HepG2 (cell line): ENCODE results near the gene MGAT2. TPM values are rescaled to one million over a fixed set of nuclear protein-coding genes. Genes with fewer than 3 reads are reported as not detected.

Source experiments
- BRD4 ChIP-seq: sonication (generic); formaldehyde crosslinking; IDR thresholded peaks from 2 replicates; pipeline ENCODE4 v1.4.0; 2020; ENCODE audit warnings: missing genetic modification reagents
- CAMTA2 ChIP-seq: sonication (generic); formaldehyde crosslinking; IDR thresholded peaks from 2 replicates; pipeline ENCODE4 v1.4.0; 2020; ENCODE audit warnings: mild to moderate bottlenecking, missing genetic modification reagents, borderline replicate concordance
- CEBPZ ChIP-seq: IDR thresholded peaks from 2 replicates; pipeline ENCODE4 v1.6.1; 2012; ENCODE audit warnings: low read length, improper control_type of control experiment
- CHCHD3 ChIP-seq: sonication (generic); formaldehyde crosslinking; IDR thresholded peaks from 2 replicates; pipeline ENCODE4 v1.8.0; 2022; ENCODE audit warnings: mild to moderate bottlenecking, missing genetic modification reagents, moderate library complexity
- DR1 ChIP-seq: sonication (generic); formaldehyde crosslinking; IDR thresholded peaks from 2 replicates; pipeline ENCODE4 v1.8.0; 2021; ENCODE audit warnings: mild to moderate bottlenecking, missing genetic modification reagents, inconsistent platforms
- FLYWCH1 ChIP-seq: sonication (generic); formaldehyde crosslinking; IDR thresholded peaks from 2 replicates; pipeline ENCODE4 v1.8.1; 2023; ENCODE audit warnings: mild to moderate bottlenecking, missing genetic modification reagents
- GMEB1 ChIP-seq: sonication (generic); formaldehyde crosslinking; IDR thresholded peaks from 2 replicates; pipeline ENCODE4 v1.5.1; 2020; ENCODE audit warnings: missing genetic modification reagents, mild to moderate bottlenecking, borderline replicate concordance
- HCFC1 ChIP-seq: fragments of 150-350 bp; IDR thresholded peaks from 2 replicates; pipeline ENCODE4 v1.6.1; 2014; ENCODE audit warnings: low read depth, low read length
- HNRNPH1 ChIP-seq: fragments of 200-400 bp; formaldehyde crosslinking; optimal IDR thresholded peaks from 2 replicates; pipeline ENCODE3; 2017; ENCODE audit warnings: mild to moderate bottlenecking, low read depth, low read length
- IKZF5 ChIP-seq: IDR thresholded peaks from 2 replicates; pipeline ENCODE4 v1.6.1; 2018; ENCODE audit warnings: missing genetic modification reagents, mild to moderate bottlenecking, missing compliant biosample characterization
- MTERF4 ChIP-seq: sonication (generic); formaldehyde crosslinking; IDR thresholded peaks from 2 replicates; pipeline ENCODE4 v1.8.0; 2023; ENCODE audit warnings: mild to moderate bottlenecking, missing genetic modification reagents
- PTBP1 ChIP-seq: fragments of 200-400 bp; formaldehyde crosslinking; IDR thresholded peaks from 2 replicates; pipeline ENCODE4 v1.6.1; 2018; ENCODE audit warnings: low read length, low read depth; ENCODE audit not compliant: poor library complexity, severe bottlenecking
- SNRNP70 ChIP-seq: fragments of 200-400 bp; formaldehyde crosslinking; IDR thresholded peaks from 2 replicates; pipeline ENCODE4 v1.6.1; 2017; ENCODE audit warnings: mild to moderate bottlenecking, low read depth, low read length, moderate library complexity
- SP1 ChIP-seq, 2 experiments: fragments of 450-650 bp in 1 of 2; sonication (generic) in 1 of 2; formaldehyde crosslinking in 1 of 2; IDR thresholded peaks; 2 replicates each; pipeline versions ENCODE4 v1.4.0 to v1.6.1; 2016 to 2020; ENCODE audit warnings: missing genetic modification reagents in 1 of 2
- STAT5B ChIP-seq: sonication (generic); formaldehyde crosslinking; IDR thresholded peaks from 2 replicates; pipeline ENCODE4 v1.4.0; 2020; ENCODE audit warnings: missing genetic modification reagents
- THAP7 ChIP-seq: sonication (generic); formaldehyde crosslinking; IDR thresholded peaks from 2 replicates; pipeline ENCODE4 v1.8.1; 2023; ENCODE audit warnings: mild to moderate bottlenecking, missing genetic modification reagents
- TOPORS ChIP-seq: sonication (generic); formaldehyde crosslinking; IDR thresholded peaks from 2 replicates; pipeline ENCODE4 v1.8.0; 2023; ENCODE audit warnings: mild to moderate bottlenecking, missing genetic modification reagents
- ZFP36 ChIP-seq: fragments of 150-350 bp; IDR thresholded peaks from 2 replicates; pipeline ENCODE4 v1.6.1; 2018; ENCODE audit warnings: borderline replicate concordance, low read length, low read depth; ENCODE audit not compliant: partially characterized antibody
- ZNF12 ChIP-seq: sonication (generic); formaldehyde crosslinking; IDR thresholded peaks from 2 replicates; pipeline ENCODE4 v1.5.0; 2020; ENCODE audit warnings: missing genetic modification reagents
- ZNF343 ChIP-seq: sonication (generic); formaldehyde crosslinking; IDR thresholded peaks from 2 replicates; pipeline ENCODE4 v1.4.0; 2020; ENCODE audit warnings: mild to moderate bottlenecking, missing genetic modification reagents
- polyA plus RNA-seq, 8 experiments: library from polyadenylated mRNA; depleted of rRNA in 3 of 8; stranded (reverse) in 7 of 8; unstranded in 1 of 8; fragments of >200 nt; fragmentation: Illumina TruSeq in 4 of 8; extraction: Trizol in 4 of 8; gene quantifications; 2 replicates each; pipeline versions ENCODE4 v1.2.1 to v1.2.3, GENCODE V29; 2011 to 2016; ENCODE audit warnings: low read depth in 4 of 8, missing spikeins in 1 of 8, mixed read lengths in 1 of 8; ENCODE audit not compliant: insufficient read depth in 1 of 8
- total RNA-seq, 5 experiments: library from RNA; depleted of rRNA; stranded (reverse); fragments of >200 nt; fragmentation: Illumina TruSeq; extraction: Trizol; gene quantifications; 2 replicates each; pipeline ENCODE4 v1.2.3, GENCODE V29; 2016; ENCODE audit warnings: low read depth in 1 of 5
- TF ChIP-seq, protein P1 (sequence below): sonication (generic); formaldehyde crosslinking; conservative IDR thresholded peaks from 2 replicates; pipeline ENCODE4 v1.4.0; 2020; ENCODE audit warnings: missing genetic modification reagents

MGAT2 gene
- total and polyA plus RNA-seq, 2 of the 13 experiments (the other 11 are each of a cell fraction or from before 2014, with no cell fraction given), result 12.9 to 51.9 TPM

DNA sequence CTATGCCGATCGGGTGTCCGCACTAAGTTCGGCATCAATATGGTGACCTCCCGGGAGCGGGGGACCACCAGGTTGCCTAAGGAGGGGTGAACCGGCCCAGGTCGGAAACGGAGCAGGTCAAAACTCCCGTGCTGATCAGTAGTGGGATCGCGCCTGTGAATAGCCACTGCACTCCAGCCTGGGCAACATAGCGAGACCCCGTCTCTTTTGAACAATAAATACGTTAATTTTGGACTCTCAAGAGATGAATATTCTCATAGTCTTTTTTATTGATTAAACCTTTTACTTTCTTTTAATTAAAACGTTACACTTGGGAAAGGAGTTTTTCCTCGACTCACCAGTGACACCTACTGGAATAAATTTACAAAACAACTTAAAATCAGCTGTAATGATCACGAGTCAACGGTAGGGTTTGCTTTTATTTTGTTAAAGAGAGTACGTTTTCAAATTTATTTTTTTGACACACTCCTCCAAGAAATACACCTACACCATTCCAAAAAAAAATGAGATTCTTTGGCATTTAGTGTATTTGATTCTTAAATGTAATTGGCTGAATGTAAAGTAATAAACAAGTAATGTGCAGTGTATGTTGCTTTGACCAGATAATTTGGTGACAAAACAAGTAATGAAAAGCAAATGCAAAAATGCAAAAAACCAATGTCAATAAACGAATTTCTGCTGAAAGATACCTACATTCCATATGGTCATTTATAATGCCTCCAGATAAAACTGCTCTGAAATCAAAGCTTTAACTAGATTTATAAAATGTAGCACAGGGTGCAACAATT is 33.7 kb upstream of the MGAT2 start (continued):
- no peak for TF ChIP-seq DR1 (CRISPR knock-in tag)
- TF ChIP-seq FLYWCH1 (CRISPR knock-in tag), result no peak
- no peak for TF ChIP-seq SP1 (IDR thresholded peaks at IDR 0.05)
- TF ChIP-seq SP1 (CRISPR knock-in tag; IDR thresholded peaks at IDR 0.05), result no peak
- no peak for TF ChIP-seq HCFC1
- TF ChIP-seq, protein P1, sequence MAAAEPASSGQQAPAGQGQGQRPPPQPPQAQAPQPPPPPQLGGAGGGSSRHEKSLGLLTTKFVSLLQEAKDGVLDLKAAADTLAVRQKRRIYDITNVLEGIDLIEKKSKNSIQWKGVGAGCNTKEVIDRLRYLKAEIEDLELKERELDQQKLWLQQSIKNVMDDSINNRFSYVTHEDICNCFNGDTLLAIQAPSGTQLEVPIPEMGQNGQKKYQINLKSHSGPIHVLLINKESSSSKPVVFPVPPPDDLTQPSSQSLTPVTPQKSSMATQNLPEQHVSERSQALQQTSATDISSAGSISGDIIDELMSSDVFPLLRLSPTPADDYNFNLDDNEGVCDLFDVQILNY (CRISPR knock-in tag), result no peak
- TF ChIP-seq MTERF4 (CRISPR knock-in tag), result no peak
- no peak for TF ChIP-seq STAT5B (CRISPR knock-in tag)
- no peak for TF ChIP-seq BRD4
- no peak for TF ChIP-seq THAP7 (CRISPR knock-in tag)
- no peak for TF ChIP-seq CHCHD3 (CRISPR knock-in tag)
- TF ChIP-seq GMEB1 (CRISPR knock-in tag), result no peak
- no peak for TF ChIP-seq CEBPZ
- no peak for TF ChIP-seq HNRNPH1
- no peak for TF ChIP-seq PTBP1
- no peak for TF ChIP-seq TOPORS (CRISPR knock-in tag)
- no peak; the same call in 1 of the 2 replicates for TF ChIP-seq IKZF5 (CRISPR knock-in tag)
- no peak; the same call in 1 of the 2 replicates for TF ChIP-seq ZNF343
- TF ChIP-seq SNRNP70, result no peak
- no peak for TF ChIP-seq ZFP36
- no peak for TF ChIP-seq CAMTA2 (CRISPR knock-in tag)
- no peak for TF ChIP-seq ZNF12 (CRISPR knock-in tag)
